Right renal cortex interstitium (tissue), 3 donors: Measurements from ENCODE around the gene SP6. TPM values are rescaled to one million over a fixed set of nuclear protein-coding genes. Genes with fewer than 3 reads are reported as not detected.

Experiments
- DNase-seq, 3 donors: peaks; one replicate each; pipeline ENCODE4 v3.0.0-alpha.2; 2013; ENCODE audit warnings: low read depth in 3 of 3, low spot score in 2 of 3
- polyA plus RNA-seq, 3 donors: library from polyadenylated mRNA; unstranded; fragments of 120-200 nt; gene quantifications; one replicate each; pipeline ENCODE4 v1.2.1, GENCODE V29; 2013; ENCODE audit not compliant: insufficient read length in 3 of 3

The SP6 gene
- 1 to 10 TPM; 2.4 to 2.9 (median 2.6) TPM for polyA plus RNA-seq

DNA sequence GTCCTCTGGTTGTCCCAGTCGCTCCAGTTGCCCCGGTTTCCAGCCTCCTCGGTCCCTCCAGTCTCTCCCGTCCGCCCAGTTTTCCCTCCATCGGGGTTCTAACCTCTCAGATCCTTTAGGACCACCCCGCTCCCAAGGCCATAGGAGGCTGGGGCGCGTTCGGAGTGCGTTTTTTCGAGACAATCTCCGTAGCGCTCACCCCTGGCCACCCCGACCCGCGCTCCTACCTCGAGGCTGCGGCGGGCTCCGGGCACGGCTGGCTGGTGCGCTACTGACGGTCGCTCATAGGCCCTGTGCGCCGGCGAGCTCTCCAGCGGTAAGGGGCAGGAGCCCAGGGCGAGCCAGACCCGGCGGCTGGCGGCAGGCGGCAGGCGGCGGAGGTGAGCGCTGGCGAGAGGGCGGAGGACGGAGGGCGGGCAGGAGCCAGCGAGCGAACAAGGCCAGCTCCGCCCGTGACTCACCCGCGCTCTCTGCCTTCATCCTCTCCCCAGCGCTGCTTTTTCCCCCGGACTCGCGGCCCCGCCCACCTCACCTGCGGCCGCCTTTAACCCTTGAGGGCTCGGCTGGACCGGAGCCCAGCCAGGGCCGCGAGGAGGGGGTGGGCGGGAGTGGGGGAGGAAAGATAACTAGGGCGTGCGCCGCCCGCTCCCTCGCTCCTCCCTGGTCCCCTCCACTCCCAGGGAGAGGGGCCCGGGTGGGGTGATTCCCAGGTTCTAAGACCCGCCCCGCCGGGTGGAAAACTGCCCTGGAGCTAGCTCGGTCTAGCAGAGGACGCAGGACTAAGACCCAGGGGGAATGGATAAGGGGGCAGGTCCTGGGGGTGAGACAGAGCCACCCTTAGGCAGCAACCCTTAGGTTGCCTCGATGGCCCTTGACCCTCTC is at the start of gene SP6:
Gene SP6, minus strand, starts transcription at position 472 of the 882 bp plus-strand sequence. CDS start 2,734 bp downstream, outside the sequence.
- DNase-seq: no peak

DNA sequence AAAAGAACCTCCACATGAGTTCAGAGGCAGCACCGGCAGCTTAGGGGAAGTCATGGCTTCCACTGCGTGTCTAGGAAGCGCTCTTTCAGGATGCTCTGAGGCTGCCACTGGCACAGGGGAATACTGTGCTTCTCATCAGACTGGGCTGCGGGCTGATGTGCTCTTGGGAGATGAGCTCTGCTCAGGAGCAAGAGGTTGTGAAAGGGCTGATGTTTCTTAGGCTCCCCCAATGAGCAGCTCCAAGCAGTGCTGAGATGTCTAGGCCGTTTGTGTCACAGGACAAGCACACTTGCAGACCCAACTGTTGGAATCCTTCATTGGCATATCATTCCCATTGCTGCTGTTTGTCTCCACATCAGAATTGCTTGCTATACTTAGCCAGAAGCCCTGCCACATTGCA is 48.7 kb upstream of the SP6 start:
- DNase-seq: no peak

DNA sequence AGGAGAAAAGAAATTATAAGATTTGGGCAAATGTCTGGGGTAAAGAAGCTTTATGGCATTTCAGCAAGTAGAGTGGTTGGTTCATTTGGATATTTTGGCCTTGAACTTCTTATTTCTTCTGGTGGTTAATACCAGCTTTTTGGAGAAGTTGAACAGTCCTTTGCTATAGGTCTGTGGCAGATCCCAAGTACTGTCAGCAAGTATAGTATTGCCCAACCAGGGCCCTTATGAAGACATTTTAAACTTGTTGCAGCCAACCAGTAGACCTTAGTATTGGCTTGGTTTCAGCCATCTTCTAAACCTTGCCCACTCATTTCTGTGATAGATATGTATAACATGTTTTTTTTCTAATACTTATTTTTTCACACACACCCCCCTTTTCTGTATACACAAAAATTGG is 47.3 kb upstream of the SP6 start:
- no peak for DNase-seq

DNA sequence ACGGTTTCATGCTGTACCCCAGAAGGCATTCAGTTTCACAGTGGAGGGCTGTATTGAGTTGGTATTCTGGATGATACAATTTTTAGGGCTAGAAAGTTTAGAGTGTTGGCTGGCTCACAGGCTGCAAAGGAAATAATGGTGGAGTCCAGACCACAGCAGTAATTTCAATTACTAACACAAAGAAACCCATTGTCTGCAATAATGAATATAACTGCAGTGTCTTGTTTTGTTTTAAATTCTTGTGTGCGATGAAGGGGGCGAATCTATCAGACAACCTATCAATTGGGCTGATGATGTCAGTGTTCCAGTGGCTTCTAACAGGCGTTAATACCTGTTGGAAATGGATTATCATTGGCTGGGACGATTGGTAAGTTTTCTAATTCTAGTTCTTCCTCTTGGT is 46.6 kb upstream of the SP6 start:
- no peak for DNase-seq

DNA sequence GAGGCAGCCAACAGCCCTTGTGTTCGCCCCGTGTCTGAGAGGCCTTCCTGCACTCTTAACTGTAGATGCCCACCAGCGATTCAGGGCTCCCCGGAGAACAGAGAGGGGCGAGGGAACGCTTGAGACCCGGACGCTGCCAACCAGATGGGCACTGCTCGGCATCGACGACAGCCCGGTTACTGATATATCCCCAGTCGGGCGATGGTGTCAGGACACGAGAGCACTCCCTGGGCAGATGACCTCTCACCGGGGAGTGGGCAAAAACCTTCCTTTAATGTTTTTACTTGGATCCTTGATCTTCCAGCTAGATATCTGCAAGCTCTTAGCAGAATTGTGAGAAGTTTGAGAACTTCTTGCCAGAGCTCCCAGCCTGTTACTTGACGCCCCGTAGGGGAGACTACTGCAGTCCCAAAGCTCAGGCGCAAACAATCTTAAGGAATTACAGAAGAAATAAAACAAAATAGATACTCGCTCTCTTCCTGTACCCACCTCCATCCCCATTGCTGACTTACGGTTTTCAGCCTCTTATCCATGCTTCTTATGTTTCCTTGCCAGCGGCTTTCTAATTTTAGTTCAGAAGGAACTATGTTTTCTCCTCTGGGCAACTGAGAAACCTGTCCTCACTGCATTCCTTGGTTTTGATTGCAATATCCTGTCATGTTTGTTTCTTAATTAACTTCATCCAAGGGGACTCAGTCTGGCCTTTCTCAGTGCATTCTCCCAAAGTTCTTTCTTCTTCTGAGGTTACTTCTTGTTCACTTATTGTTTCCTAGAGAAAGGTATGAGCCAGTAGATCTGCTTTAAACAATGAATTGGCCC is 45.9 kb upstream of the SP6 start:
- DNase-seq: no peak

DNA sequence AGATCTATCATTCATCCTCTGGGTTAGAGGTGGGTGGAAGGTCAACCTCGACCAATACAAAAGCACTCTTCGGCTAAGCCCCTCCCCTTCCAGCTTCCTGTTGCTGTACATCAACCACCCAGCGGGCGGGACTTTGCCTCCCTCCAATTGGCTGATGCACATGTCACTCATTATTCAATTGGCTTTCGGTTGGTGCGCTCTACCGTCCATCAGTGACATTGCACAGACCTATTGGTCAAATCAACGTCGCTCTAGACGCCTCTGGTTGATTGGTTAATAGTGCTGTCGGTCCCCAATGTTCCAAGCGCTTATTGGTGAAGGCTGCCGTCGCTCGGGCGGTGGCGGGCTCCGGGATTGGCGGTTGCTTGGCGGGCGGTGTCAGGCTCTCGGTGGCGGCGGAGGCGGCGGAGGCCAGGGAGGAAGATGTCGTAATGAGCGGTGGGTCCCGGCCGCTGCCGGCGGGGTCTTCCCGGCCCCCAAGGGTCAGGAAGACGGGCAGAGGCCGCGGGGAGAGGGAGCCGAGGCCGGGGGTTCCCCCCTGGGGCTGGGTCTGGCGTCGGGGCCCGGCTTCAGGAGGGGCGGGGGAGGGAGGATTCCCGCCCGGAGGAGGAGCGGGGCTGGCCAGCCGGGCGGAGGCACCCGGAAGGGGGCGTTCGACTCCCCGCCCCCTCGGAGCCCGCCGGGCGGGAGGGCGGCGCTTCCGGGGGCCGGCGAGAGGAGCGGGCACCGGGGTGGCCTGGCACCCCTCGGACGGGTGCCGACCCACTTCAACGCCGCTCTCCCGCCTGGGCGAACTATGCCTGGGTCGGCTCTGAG is 45.1 kb upstream of the SP6 start, which contains the start of gene SP2:
Gene SP2, plus strand, starts transcription at position 381 of the 816 bp plus-strand sequence. Its CDS starts 51 bp downstream, at position 432.
- peak; percentile 100 for DNase-seq

DNA sequence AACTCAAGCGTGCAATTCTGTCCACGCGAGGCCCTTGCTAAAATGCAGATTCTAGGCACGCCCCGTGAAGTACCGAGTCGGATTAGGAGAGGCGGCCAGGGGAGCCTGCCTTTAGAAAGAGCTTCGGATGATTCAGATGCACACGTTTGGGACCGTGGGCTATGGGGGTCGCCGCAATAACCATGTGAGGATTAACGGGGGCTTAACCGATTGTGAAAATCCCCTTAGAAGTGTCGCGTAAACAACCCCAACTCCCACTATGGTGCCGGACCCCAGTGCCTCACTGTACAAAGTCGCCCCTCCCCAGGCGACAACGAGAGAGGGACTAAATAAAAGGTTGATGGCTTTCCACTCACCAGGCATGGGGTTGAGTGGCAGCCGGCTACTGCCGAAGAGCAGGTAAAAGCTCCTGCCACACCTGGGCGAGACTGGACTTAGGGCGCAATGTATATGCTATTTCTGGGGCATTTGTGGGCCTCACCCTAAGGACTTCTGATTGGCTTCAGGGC is 44.4 kb upstream of the SP6 start:
- no peak for DNase-seq

DNA sequence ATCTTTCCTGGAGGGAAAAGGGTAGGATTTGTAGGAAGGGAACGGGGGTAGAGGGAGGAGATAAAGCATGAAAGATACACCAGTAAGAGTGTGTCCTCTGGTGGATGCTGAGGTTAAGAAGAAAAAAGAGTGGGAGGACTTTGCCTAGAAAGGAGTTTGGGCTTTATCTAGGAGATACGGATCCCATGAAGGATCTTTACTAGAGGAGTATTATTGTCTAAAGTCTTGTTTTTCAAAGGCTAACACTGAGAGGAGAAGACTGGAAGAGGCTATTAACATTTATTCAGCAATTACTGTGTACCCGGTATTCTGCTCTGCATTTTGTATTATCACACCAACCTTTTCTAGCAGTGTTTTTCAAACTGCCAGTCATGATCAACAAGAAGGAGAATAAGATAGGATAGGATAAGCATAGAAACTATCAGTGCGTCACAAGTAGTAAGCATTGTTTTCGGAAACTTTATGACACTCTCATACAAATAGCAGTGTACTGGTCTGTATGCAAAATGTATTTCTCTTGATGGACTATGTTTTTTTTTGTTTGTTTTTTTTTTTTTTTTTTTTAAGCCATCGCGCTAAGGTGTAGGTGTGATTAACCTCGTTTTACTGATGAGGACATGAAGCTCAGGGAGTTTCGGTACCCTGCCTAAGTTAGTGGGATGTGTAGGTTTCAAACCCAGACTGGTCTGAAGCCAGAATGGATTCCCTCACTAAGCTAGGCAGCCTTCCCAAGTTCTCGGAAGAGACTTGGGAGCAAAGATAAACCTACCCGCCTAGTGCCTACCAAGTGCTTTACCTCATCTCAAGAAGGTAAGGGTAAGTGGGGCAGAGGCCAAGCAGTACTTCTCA is 43.8 kb upstream of the SP6 start:
- no peak for DNase-seq

DNA sequence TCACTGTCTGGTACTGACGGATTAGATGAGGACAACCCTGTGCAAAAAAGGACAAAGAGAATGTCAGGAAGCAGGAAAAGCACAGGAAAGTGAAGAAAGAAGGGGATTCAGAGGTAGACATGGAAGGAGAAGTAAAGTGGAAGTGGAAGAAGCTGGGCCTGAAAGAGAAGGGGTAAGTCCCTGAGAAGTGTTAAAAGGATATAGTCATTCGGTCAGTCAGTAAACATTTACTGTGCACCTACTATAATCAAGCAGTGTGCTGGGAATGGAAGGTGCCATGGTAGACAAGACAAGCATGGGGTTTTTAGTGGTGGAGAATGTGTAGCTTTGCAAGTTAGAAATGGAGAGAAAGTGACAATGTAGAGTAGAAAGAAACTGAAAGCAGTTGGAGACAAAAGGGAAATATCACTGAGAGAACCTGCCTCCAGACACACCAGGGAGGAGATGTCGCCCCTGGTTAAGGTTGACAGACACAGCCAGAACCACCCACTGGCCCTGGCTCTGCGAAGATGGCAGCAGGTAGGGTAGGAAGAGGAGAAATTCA is 40.7 kb upstream of the SP6 start:
- no peak for DNase-seq

DNA sequence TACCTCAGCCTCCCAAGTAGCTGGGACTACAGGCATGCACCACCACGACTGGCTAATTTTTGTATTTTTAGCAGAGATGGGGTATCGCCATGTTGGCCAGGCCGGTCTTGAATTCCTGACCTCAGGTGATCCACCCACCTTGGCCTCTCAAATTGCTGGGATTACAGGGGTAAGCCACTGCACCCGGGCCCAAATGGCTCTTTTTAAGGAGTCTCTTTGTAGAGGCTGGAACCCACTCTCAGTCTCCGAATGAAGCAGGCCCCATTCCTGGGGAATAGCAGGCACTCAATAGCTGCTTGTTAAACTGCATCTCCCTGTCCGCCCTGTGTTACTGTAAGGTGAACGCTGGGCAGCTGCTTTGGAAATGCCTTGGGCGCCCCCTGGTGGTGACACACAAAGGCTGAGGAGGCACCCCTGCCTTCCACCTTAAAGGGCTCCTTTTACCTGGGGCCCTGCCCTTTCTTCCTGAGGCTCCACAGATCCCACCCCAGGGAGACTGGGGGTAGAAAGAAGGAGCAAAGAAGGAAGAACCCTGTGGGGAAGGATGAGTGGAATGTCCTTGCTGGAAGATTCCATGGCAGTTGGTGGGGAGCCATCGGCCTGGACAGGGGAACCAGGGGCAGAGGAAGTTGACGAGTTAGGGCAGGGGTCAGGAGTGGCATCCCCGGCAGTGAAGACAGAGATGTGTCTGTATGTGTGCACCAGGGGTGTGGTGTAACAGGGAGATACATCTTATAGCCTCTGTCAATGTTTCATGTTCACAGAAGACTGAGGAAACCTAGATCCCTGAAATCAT is 39.0 kb upstream of the SP6 start:
- peak in 1 of 3 donors; percentile 57 for DNase-seq

DNA sequence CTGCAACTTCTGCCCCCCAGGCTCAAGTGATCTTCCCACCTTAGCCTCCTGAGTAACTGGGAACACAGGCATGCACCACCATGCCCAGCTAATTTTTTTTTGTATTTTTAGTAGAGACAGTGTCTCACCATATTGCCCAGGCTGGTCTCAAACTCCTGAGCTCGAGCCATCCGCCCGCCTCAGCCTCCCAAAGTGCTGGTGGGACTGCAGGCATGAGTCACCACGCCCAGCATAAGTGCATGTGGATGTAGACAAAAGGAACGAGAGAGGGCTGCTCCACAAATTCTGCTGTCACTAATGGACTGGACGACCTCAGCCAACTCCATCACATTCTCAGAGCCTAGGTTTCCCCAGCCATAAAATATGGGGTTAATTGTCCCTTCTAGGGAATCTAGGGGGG is 37.3 kb upstream of the SP6 start:
- no peak for DNase-seq

DNA sequence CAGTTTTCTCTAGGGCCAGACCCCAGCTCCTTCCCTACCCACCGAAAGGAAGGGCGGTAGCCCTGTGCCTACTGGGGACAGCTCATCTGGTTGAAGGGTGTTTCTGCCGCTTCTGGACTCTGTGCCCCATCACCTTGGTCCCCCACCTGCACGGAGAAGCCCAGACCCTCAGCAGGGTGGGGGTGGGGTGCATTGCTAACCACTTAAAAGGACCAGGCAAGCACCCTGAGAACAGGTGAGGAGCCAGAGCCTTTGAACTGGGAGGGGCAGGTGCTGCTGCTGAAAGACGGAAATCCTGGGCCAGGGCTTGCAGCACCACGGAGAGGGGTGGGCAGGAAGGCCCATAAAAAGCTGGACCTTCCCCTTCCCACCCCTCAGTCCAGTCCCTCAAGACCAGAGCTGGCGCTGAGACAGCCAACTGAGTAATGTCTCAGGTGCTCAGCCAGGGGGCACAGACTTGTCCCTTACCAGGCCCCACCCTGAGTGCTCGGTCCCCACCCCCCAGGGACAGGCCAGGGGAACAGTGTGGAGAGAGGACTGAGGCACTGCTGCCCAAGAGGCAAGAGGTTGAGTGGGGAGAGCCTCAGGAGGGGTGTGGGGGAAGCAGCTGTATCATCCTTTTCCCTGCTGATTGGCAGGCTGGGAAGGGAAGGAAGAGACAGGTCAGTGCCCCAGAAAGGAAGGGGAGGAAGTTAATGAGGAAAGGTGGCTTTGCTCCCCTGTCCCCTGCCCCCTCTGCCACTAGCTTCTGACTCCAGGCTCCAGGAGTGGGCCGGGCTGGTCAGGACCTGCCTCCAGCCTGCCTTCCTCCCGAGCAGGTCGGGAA is 34.2 kb upstream of the SP6 start:
- no peak for DNase-seq

DNA sequence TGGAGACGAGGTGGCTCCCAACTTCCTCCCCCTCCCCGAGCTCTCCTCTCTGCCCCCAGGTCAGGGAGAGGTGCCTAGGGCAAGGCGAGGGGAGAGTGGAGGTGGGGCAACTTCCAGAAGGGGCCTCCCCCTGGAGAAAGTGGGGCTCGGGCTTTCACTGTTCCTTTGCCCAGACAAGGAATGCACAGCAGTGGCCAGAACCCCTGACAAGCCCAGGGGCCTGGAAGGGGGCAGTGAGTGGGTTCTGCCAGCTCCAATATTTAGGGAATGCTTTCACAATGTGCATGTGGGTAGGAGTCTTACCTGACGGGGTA is 33.4 kb upstream of the SP6 start:
- DNase-seq: no peak

DNA sequence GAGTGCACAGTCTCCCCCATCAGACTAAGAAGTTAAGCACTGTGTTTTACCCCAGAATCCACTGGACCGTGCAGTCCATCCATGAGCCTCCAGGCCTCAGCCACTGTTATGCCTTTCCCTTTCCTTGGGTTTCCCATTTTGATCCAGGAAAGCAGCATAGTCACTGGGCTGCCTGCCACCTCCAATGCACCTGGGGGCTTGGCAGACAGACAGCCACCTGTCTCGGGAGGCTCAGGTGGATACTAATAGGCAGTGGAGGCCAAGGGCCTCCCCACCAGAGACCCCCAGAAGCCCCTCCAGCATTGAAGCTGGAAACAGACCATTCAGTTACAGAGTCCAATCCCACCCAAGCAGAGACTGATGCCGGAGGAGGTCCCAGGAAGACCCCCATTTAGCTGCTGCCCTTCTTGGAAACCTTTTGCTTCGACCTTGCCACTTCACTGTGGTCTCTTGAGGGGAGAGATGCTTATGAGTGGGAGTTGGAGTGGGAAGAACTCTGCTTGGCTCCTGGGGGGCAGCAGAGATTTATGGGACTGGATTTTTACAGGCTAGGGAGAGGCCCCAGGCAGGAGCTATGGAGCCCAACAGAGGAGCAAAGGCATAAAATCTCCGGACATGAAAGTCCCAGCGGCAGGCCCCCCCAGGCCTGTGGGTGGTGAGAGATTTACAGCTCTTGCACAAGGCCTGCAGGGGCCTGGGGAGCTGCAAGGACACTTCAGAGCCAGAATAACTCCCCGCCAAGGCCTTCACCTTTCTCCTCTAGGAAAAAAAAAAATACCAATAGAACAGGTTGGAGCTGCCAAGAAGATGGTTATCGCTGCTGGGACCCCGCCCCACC is 32.8 kb upstream of the SP6 start:
- DNase-seq: no peak

DNA sequence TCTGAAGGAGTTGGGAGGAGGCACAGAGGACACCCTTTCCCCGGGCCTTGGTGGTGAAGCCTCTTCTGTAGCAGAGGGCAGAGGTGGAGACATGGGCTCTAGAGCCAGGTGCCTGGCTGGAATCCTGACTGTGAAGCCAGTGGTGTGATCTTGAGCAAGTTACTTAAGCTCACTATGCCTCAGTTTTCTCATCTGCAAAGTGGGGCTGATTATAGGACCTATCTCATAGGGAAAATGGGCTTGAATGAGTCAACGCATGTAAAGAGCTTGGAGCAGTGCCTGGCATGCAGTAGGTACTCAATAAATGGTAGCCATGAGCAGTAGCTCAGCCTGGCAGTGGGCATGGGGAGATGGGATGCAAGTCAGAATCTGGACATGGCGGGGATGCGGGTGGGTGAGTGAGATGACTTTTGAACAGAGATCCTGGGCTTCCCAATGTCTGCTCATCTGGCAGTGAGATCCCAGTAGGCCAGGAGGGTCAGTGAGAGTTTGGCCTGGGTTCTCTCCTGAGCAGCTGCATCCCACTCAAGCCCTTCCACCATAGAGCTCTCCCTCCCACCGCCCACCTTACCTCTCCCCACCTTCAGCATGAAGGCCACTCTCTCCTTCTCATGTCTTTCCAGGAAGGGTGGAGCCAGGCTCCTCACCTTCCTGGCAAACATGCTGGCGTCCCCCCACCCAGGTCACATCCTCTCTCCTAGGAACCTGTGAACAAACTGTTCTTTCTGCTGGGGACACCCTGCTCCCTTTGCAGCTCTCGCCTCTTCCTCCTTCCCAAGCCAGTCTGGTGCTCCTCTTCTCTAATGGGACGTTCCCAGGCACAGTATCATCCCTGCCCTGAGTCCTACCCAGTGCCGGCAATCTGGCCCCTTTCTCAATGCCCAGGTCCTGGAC is 32.0 kb upstream of the SP6 start:
- DNase-seq: no peak

DNA sequence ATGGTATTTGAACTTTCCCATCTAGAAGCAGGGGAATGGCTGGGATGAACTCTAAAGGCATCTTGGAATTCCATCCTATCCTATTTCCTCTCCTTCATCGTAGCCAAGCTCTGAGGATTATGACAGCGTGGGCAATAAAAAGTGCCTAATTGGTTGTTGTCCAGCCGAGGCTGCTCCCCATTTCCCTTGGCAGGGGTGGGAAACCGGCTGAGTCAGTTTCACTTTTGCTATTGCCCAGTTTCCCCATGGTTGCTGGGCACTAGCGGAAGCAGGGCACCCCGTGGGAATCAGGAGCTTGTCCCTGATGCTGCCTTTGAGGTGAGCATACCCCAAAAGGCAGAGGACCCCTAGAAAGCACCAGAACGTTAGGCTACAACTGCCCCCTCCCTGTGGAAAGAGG is 31.3 kb upstream of the SP6 start:
- no peak for DNase-seq
